OCI-LY7 (cell line): Measurements from ENCODE around the gene FAM120A. TPM values are rescaled to one million over a fixed set of nuclear protein-coding genes. Genes with fewer than 3 reads are reported as not detected.

Experiments used
- BruUV-seq: library from RNA; stranded (reverse); fragments of 400-500 nt; replicated peaks from 2 replicates; lab custom pipeline; 2021; lab: Mats Ljungman, UMichigan
- CTCF ChIA-PET: fragments of 300-600 bp; sonication (Branson Sonifier 250); formaldehyde crosslinking; loops from one replicate; lab custom pipeline; 2022; ENCODE audit warnings: antibody characterized with exemption; ENCODE audit not compliant: unreplicated experiment; lab: Charles Lee
- POLR2A ChIA-PET: fragments of 300-600 bp; sonication (Branson Sonifier 250); formaldehyde crosslinking; loops from one replicate; lab custom pipeline; 2022; ENCODE audit warnings: antibody characterized with exemption; lab: Charles Lee
- DNase-seq: peaks from one replicate; pipeline ENCODE4 v3.0.0-alpha.2; 2015; ENCODE audit warnings: low spot score
- H2AFZ ChIP-seq: fragments of 200-600 bp; sonication (generic), shearing (Covaris generic); 2 replicates; pipeline ENCODE4 v1.6.1; 2014; ENCODE audit warnings: mild to moderate bottlenecking, antibody characterized with exemption, low read length, moderate library complexity
- H3K27ac ChIP-seq: fragments of 200-600 bp; sonication (generic); 2 replicates; pipeline ENCODE4 v1.5.1; 2014; ENCODE audit warnings: mixed run types, low read depth, mild to moderate bottlenecking, moderate library complexity, low read length, inconsistent platforms; ENCODE audit not compliant: poor library complexity, severe bottlenecking
- H3K36me3 ChIP-seq: fragments of 200-600 bp; sonication (generic); 2 replicates; pipeline ENCODE4 v1.6.1; 2014; ENCODE audit warnings: mild to moderate bottlenecking, antibody characterized with exemption, low read length, moderate library complexity, mixed read lengths; ENCODE audit not compliant: insufficient read depth
- H3K4me1 ChIP-seq: fragments of 200-600 bp; sonication (generic); 2 replicates; pipeline ENCODE4 v1.5.1; 2014; ENCODE audit warnings: mild to moderate bottlenecking, low read length; ENCODE audit not compliant: insufficient read depth, poor library complexity, severe bottlenecking
- H3K4me2 ChIP-seq: fragments of 200-600 bp; sonication (generic); 2 replicates; pipeline ENCODE4 v1.6.1; 2014; ENCODE audit warnings: mild to moderate bottlenecking, low read length
- H3K4me3 ChIP-seq: fragments of 200-600 bp; sonication (generic); 2 replicates; pipeline ENCODE4 v1.5.1; 2014; ENCODE audit warnings: mild to moderate bottlenecking, low read depth, low read length; ENCODE audit not compliant: poor library complexity, severe bottlenecking
- H3K79me2 ChIP-seq: fragments of 200-600 bp; sonication (generic); 2 replicates; pipeline ENCODE4 v1.6.1; 2016; ENCODE audit warnings: low read depth, mild to moderate bottlenecking, low read length, moderate library complexity, mixed read lengths; ENCODE audit not compliant: insufficient read depth
- H3K9me2 ChIP-seq: fragments of 200-600 bp; sonication (generic); 2 replicates; pipeline ENCODE4 v1.6.1; 2016; ENCODE audit warnings: mild to moderate bottlenecking, low read length, mixed read lengths; ENCODE audit not compliant: insufficient read depth
- H3K9me3 ChIP-seq: fragments of 200-600 bp; sonication (generic); 2 replicates; pipeline ENCODE4 v1.6.1; 2014; ENCODE audit warnings: mild to moderate bottlenecking, mixed run types, low read length, mixed read lengths
- H4K20me1 ChIP-seq: fragments of 200-600 bp; sonication (generic); 2 replicates; pipeline ENCODE4 v1.6.1; 2014; ENCODE audit warnings: mild to moderate bottlenecking, antibody characterized with exemption, low read length, moderate library complexity, mixed read lengths; ENCODE audit not compliant: insufficient read depth
- CTCF ChIP-seq: fragments of 200-600 bp; sonication (generic); conservative IDR thresholded peaks from 2 replicates; pipeline ENCODE4 v1.5.1; 2014; ENCODE audit warnings: mild to moderate bottlenecking, antibody characterized with exemption, low read length, moderate library complexity, mixed read lengths
- EZH2phosphoT487 ChIP-seq: fragments of 200-600 bp; sonication (generic); IDR thresholded peaks from 2 replicates; pipeline ENCODE4 v1.6.1; 2018; ENCODE audit warnings: low read depth, borderline replicate concordance, mild to moderate bottlenecking, mixed run types, antibody characterized with exemption, low read length, moderate library complexity, mixed read lengths
- intact Hi-C: fragments of 100-400 bp; cut with micrococcal nuclease; formaldehyde crosslinking; loops from one replicate; pipeline ENCODE4 v1.10.0; 2022; ENCODE audit not compliant: unreplicated experiment
- microRNA-seq: library from miRNA; unstranded; fragments of <30 nt; microRNA quantifications from one replicate; pipeline ENCODE4 v1.2.0, GENCODE V29; 2022; ENCODE audit warnings: borderline replicate concordance
- small RNA-seq: library from RNA; depleted of rRNA; stranded (forward); fragments of <200 nt; gene quantifications from one replicate; pipeline ENCODE3, GENCODE V24; 2014
- total RNA-seq, 2 experiments: library from RNA; depleted of rRNA in 1 of 2; stranded (reverse); fragments of >200 nt in 1 of 2; shearing (Covaris generic) in 1 of 2; gene quantifications; 2 replicates each; pipeline ENCODE4 v1.2.3, GENCODE V29; 2014 to 2022

Gene FAM120A
- total RNA-seq, 2 experiments from 2014 or later, result 81.9 to 104 TPM

- Histone ChIP-seq H3K79me2 (no peaks in the 10 kb centered on the region), H3K4me1 (peaks cover 5% of the 10 kb centered on the region), H3K4me2 (no peak overlapping the region), H3K4me3 (no peak overlapping the region), H2AFZ (no peak overlapping the region), H4K20me1 (no peaks in the 10 kb centered on the region), H3K36me3 (no peaks in the 10 kb centered on the region), H3K9me2 (no peaks in the 10 kb centered on the region), H3K9me3 (peaks cover 9% of the 10 kb centered on the region; the same call in 1 of the 2 replicates), H3K27ac (no peak overlapping the region)
- BruUV-seq, result no TSS peak
- CTCF ChIA-PET, result no interaction called here
- POLR2A ChIA-PET, result no interaction called here
- DNase-seq, result no peak
- TF ChIP-seq CTCF (no peak), EZH2phosphoT487 (no peak)
- intact Hi-C loops, result no loop called here
Observed at GRCh38 chr9:93613791-93614190, 162.3 kb downstream of the FAM120A start.

- H3K4me2 ChIP-seq, result no peak overlapping the region
- no peak overlapping the region for H2AFZ ChIP-seq
- no peaks in the 10 kb centered on the region; the same call in 1 of the 2 replicates for H3K9me3 ChIP-seq
- TF ChIP-seq EZH2phosphoT487 (no peak), CTCF (no peak)
- no peak overlapping the region for H3K27ac ChIP-seq
- no peaks in the 10 kb centered on the region for H3K79me2 ChIP-seq
- H3K4me3 ChIP-seq, result no peak overlapping the region
- no TSS peak for BruUV-seq
- ChIA-PET CTCF (interaction anchor here (0.6 kb wide), 1 partner anchor 981 kb away, joined by 3 read pairs; no protein-coding TSS in a partner anchor), POLR2A (no interaction called here)
- no peaks in the 10 kb centered on the region for H3K9me2 ChIP-seq
- intact Hi-C loops, result no loop called here
- H3K36me3 ChIP-seq, result no peaks in the 10 kb centered on the region
- peaks cover 5% of the 10 kb centered on the region for H3K4me1 ChIP-seq
- H4K20me1 ChIP-seq, result no peaks in the 10 kb centered on the region
- DNase-seq, result no peak
Observed at GRCh38 chr9:93614830-93615468, 163.5 kb downstream of the FAM120A start.

Small RNA genes within 50 kb of the gene (microRNA-seq; reads per million reads assigned to microRNA genes)
- gene MIR548AU, result not detected

Small RNA genes within 50 kb of the gene (small RNA-seq; reads per million reads assigned to genes)
- gene RF00019, result not detected

Other genes with a start within 250 kb of the FAM120A start
- gene FAM120AOS, start 1.9 kb downstream of the FAM120A start, total RNA-seq (2014; rRNA removed; shearing (Covaris generic)), result 47.1 and 50.2 TPM in 2 replicates
- gene FAM120AOS, start 1.9 kb downstream of the FAM120A start, total RNA-seq (2022), result 55.0 and 55.7 TPM in 2 replicates
- 18.9 and 20.6 TPM in 2 replicates for gene PHF2, start 124.9 kb downstream of the FAM120A start, total RNA-seq (2014; rRNA removed; shearing (Covaris generic))
- 23.7 and 24.6 TPM in 2 replicates for gene PHF2, start 124.9 kb downstream of the FAM120A start, total RNA-seq (2022)